ENCODE data around the gene USH2A.

- TF ChIP-seq, protein P1, sequence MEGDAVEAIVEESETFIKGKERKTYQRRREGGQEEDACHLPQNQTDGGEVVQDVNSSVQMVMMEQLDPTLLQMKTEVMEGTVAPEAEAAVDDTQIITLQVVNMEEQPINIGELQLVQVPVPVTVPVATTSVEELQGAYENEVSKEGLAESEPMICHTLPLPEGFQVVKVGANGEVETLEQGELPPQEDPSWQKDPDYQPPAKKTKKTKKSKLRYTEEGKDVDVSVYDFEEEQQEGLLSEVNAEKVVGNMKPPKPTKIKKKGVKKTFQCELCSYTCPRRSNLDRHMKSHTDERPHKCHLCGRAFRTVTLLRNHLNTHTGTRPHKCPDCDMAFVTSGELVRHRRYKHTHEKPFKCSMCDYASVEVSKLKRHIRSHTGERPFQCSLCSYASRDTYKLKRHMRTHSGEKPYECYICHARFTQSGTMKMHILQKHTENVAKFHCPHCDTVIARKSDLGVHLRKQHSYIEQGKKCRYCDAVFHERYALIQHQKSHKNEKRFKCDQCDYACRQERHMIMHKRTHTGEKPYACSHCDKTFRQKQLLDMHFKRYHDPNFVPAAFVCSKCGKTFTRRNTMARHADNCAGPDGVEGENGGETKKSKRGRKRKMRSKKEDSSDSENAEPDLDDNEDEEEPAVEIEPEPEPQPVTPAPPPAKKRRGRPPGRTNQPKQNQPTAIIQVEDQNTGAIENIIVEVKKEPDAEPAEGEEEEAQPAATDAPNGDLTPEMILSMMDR (IDR thresholded peaks at IDR 0.05) = no peak
- TF ChIP-seq POLR2A (IDR thresholded peaks at IDR 0.05) = no peak
These were observed 13.2 kb downstream of the USH2A start for GRCh38 chr1:216410026-216410425.
